Calu3 (cell line): ENCODE results near the gene FBXO15. TPM values are rescaled to one million over a fixed set of nuclear protein-coding genes. Genes with fewer than 3 reads are reported as not detected.

ENCODE experiments used
- BruUV-seq: library from RNA; stranded (reverse); fragments of 400-500 nt; replicated peaks from 2 replicates; lab custom pipeline; 2021; lab: Mats Ljungman, UMichigan
- CTCF ChIA-PET: fragments of 300-600 bp; sonication (Branson Sonifier 250); formaldehyde crosslinking; loops from one replicate; lab custom pipeline; 2022; ENCODE audit warnings: antibody characterized with exemption; lab: Charles Lee
- DNase-seq: peaks from one replicate; pipeline ENCODE4 v3.0.0; 2022
- H3K27ac Mint-ChIP-seq: one replicate; pipeline ENCODE4 v1.8.0; 2022; ENCODE audit warnings: mixed read lengths; ENCODE audit not compliant: unreplicated experiment
- H3K27me3 Mint-ChIP-seq: one replicate; pipeline ENCODE4 v1.8.0; 2022; ENCODE audit warnings: mixed read lengths; ENCODE audit not compliant: unreplicated experiment
- H3K36me3 Mint-ChIP-seq: one replicate; pipeline ENCODE4 v1.8.0; 2022; ENCODE audit warnings: mild to moderate bottlenecking, moderate library complexity, mixed read lengths; ENCODE audit not compliant: insufficient read depth, unreplicated experiment
- H3K4me1 Mint-ChIP-seq: one replicate; pipeline ENCODE4 v1.8.0; 2022; ENCODE audit warnings: mild to moderate bottlenecking, low read depth, mixed read lengths; ENCODE audit not compliant: unreplicated experiment
- H3K4me3 Mint-ChIP-seq: one replicate; pipeline ENCODE4 v1.8.0; 2022; ENCODE audit warnings: mild to moderate bottlenecking, low read depth, moderate library complexity, mixed read lengths; ENCODE audit not compliant: unreplicated experiment
- H3K9me3 Mint-ChIP-seq: one replicate; pipeline ENCODE4 v1.8.0; 2022; ENCODE audit warnings: low read depth, mixed read lengths; ENCODE audit not compliant: unreplicated experiment
- CTCF ChIP-seq: fragments of 200-600 bp; IDR thresholded peaks from one replicate; pipeline ENCODE4 v1.8.0; 2022; ENCODE audit warnings: antibody characterized with exemption; ENCODE audit not compliant: unreplicated experiment
- intact Hi-C: fragments of 100-400 bp; cut with micrococcal nuclease; formaldehyde crosslinking; loops from one replicate; pipeline ENCODE4 v1.10.0; 2022; ENCODE audit not compliant: unreplicated experiment
- total RNA-seq: library from RNA; stranded (reverse); gene quantifications from 2 replicates; pipeline ENCODE4 v1.2.3, GENCODE V29; 2022

Gene FBXO15
- total RNA-seq, 1 experiment from 2014 or later, result 1.5 TPM

GRCh38 chr18:74097803-74098202, 49.8 kb downstream of the FBXO15 start:
- TF ChIP-seq CTCF, result no peak
- no TSS peak for BruUV-seq
- CTCF ChIA-PET, result no interaction called here
- H3K9me3 Mint-ChIP-seq, result peaks cover 6% of the 10 kb centered on the region
- H3K27ac Mint-ChIP-seq, result no peak overlapping the region
- no peak overlapping the region for H3K4me3 Mint-ChIP-seq
- H3K27me3 Mint-ChIP-seq, result peaks cover 21% of the 10 kb centered on the region
- intact Hi-C loops, result no loop called here
- H3K4me1 Mint-ChIP-seq, result no peaks in the 10 kb centered on the region
- DNase-seq, result no peak
- H3K36me3 Mint-ChIP-seq, result no peaks in the 10 kb centered on the region

- TF ChIP-seq CTCF, result no peak
- no TSS peak for BruUV-seq
- Mint-ChIP-seq H3K27me3 (peaks cover 24% of the 10 kb centered on the region), H3K27ac (no peak overlapping the region), H3K4me3 (no peak overlapping the region), H3K4me1 (no peaks in the 10 kb centered on the region), H3K36me3 (no peaks in the 10 kb centered on the region), H3K9me3 (peaks cover 18% of the 10 kb centered on the region)
- CTCF ChIA-PET, result interaction anchor here (1.2 to 1.4 kb wide), 2 partner anchors 11 to 21 kb away, joined by 3 to 4 read pairs; no protein-coding TSS in a partner anchor
- DNase-seq, result no peak
- intact Hi-C loops, result no loop called here
Measured at GRCh38 chr18:74092922-74093321, 54.7 kb downstream of the FBXO15 start.

GRCh38 chr18:74084184-74084855, 63.3 kb downstream of the FBXO15 start:
- Mint-ChIP-seq H3K4me3 (no peak overlapping the region), H3K9me3 (peaks cover 7% of the 10 kb centered on the region), H3K27me3 (no peaks in the 10 kb centered on the region), H3K4me1 (peaks cover 9% of the 10 kb centered on the region), H3K36me3 (no peaks in the 10 kb centered on the region), H3K27ac (no peak overlapping the region)
- intact Hi-C loops, result no loop called here
- CTCF ChIA-PET, result no interaction called here
- no peak for DNase-seq
- no peak for TF ChIP-seq CTCF
- no TSS peak for BruUV-seq

GRCh38 chr18:74083557-74083952, 64.1 kb downstream of the FBXO15 start:
- intact Hi-C loops, result loop anchor here (2.0 kb wide), 1 partner anchor 259 kb away; no protein-coding TSS in a partner anchor
- Mint-ChIP-seq H3K27ac (no peak overlapping the region), H3K4me3 (no peak overlapping the region), H3K27me3 (no peaks in the 10 kb centered on the region), H3K36me3 (no peaks in the 10 kb centered on the region), H3K4me1 (peaks cover 9% of the 10 kb centered on the region), H3K9me3 (peaks cover 3% of the 10 kb centered on the region)
- no TSS peak for BruUV-seq
- no peak for TF ChIP-seq CTCF
- DNase-seq, result no peak
- CTCF ChIA-PET, result interaction anchor here (0.6 kb wide), 1 partner anchor 112 kb away, joined by 3 read pairs; no protein-coding TSS in a partner anchor
